NT2/D1 (cell line): Measurements from ENCODE around the gene TTBK1.

Experiments
- SUZ12 ChIP-seq: IDR thresholded peaks from 2 replicates; pipeline ENCODE4 v1.6.1; 2011; ENCODE audit not compliant: insufficient read length, insufficient read depth; ENCODE audit errors: extremely low read depth
- YY1 ChIP-seq: IDR thresholded peaks from 2 replicates; pipeline ENCODE4 v1.6.1; 2011; ENCODE audit not compliant: insufficient read length, insufficient read depth
- ZNF274 ChIP-seq: IDR thresholded peaks from 2 replicates; pipeline ENCODE4 v1.6.1; 2011; ENCODE audit warnings: mild to moderate bottlenecking, low read depth, low read length

DNA sequence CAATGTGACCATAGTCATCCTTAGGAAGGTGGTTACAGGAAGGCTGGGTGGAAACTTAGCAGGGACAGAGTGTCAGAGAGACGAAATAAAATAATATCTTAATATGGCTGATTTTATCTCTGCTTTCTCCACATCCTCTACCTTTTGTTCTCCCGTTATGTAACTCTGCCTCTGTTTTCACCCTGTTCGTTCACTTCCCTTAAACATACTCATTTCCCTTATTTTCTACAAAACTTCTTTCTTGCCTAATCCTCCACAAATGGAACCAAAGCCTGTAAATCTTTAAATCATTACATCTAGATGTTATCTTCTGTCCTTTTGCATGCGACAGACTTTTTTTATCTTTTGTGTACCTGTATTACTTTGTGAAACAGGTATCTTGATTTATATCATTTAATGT, 88.6 kb downstream of the TTBK1 start:
- no peak for TF ChIP-seq YY1
- no peak for TF ChIP-seq ZNF274
- TF ChIP-seq SUZ12, result no peak
